Liver (tissue), 9 donors: ENCODE data around the gene SYNPO. TPM values are rescaled to one million over a fixed set of nuclear protein-coding genes. Genes with fewer than 3 reads are reported as not detected.
A peak's percentile ranks its signal among the peaks of the same experiment; 100 is the strongest.

Experiments used
- DNase-seq: peaks from one replicate; pipeline ENCODE4 v3.0.0-alpha.2; 2017; ENCODE audit warnings: low spot score
- H3K27ac ChIP-seq, 2 donors: one replicate each; pipeline ENCODE4 v1.7.0; 2013; ENCODE audit warnings: inconsistent platforms in 2 of 2, low read length in 2 of 2, control low read depth in 1 of 2, low read depth in 1 of 2, mild to moderate bottlenecking in 1 of 2
- H3K27me3 ChIP-seq, 4 donors: one replicate each; pipeline versions ENCODE4 v1.6.1 to v1.7.0; 2013; ENCODE audit warnings: low read length in 3 of 4, inconsistent platforms in 1 of 4, mild to moderate bottlenecking in 1 of 4, moderate library complexity in 1 of 4; ENCODE audit not compliant: control insufficient read depth in 4 of 4, insufficient read depth in 4 of 4
- H3K36me3 ChIP-seq, 4 donors: one replicate each; pipeline versions ENCODE4 v1.6.1 to v1.7.0; 2013; ENCODE audit warnings: low read length in 3 of 4, mild to moderate bottlenecking in 3 of 4, low read depth in 1 of 4, moderate library complexity in 1 of 4; ENCODE audit not compliant: control insufficient read depth in 4 of 4, insufficient read depth in 3 of 4
- H3K4me1 ChIP-seq, 4 donors: one replicate each; pipeline versions ENCODE4 v1.6.1 to v1.7.0; 2013; ENCODE audit warnings: low read length in 3 of 4, mild to moderate bottlenecking in 3 of 4, moderate library complexity in 1 of 4; ENCODE audit not compliant: control insufficient read depth in 4 of 4, insufficient read depth in 4 of 4
- H3K4me3 ChIP-seq, 3 donors: one replicate each; pipeline versions ENCODE4 v1.6.1 to v1.7.0; 2013; ENCODE audit warnings: low read length in 3 of 3, control low read depth in 1 of 3, low read depth in 1 of 3, mild to moderate bottlenecking in 1 of 3
- H3K9ac ChIP-seq, 2 donors: one replicate each; pipeline ENCODE4 v1.7.0; 2013; ENCODE audit warnings: low read length in 2 of 2, mild to moderate bottlenecking in 2 of 2, moderate library complexity in 2 of 2, control low read depth in 1 of 2, low read depth in 1 of 2
- H3K9me3 ChIP-seq, 4 donors: one replicate each; pipeline versions ENCODE4 v1.6.1 to v1.7.0; 2013; ENCODE audit warnings: low read length in 3 of 4; ENCODE audit not compliant: control insufficient read depth in 4 of 4
- ATF3 ChIP-seq: IDR thresholded peaks from 2 replicates; pipeline ENCODE4 v1.6.1; 2016; ENCODE audit warnings: antibody characterized with exemption
- CTCF ChIP-seq: fragments of 150-350 bp; IDR thresholded peaks from 2 replicates; pipeline ENCODE4 v1.5.1; 2017; ENCODE audit warnings: improper control_type of control experiment, low read depth, low read length; ENCODE audit not compliant: missing input control
- EGR1 ChIP-seq, 2 donors: IDR thresholded peaks; 2 replicates each; pipeline ENCODE4 v1.6.1; 2016 to 2018; ENCODE audit warnings: antibody characterized with exemption in 2 of 2, low read depth in 2 of 2
- FOXA2 ChIP-seq: IDR thresholded peaks from 2 replicates; pipeline ENCODE4 v1.6.1; 2016; ENCODE audit warnings: antibody characterized with exemption
- GABPA ChIP-seq, 2 donors: IDR thresholded peaks in 1 of 2; conservative IDR thresholded peaks in 1 of 2; 2 replicates each; pipeline ENCODE4 v1.6.1; 2016; ENCODE audit warnings: antibody characterized with exemption in 2 of 2, mild to moderate bottlenecking in 1 of 2, moderate library complexity in 1 of 2
- HNF4A ChIP-seq, 2 donors: conservative IDR thresholded peaks; 2 replicates each; pipeline ENCODE4 v1.6.1; 2016; ENCODE audit warnings: antibody characterized with exemption in 2 of 2, mild to moderate bottlenecking in 2 of 2
- JUND ChIP-seq, 2 donors: IDR thresholded peaks; 2 replicates each; pipeline ENCODE4 v1.6.1; 2016; ENCODE audit warnings: antibody characterized with exemption in 2 of 2
- MAX ChIP-seq: IDR thresholded peaks from 2 replicates; pipeline ENCODE4 v1.6.1; 2016; ENCODE audit warnings: antibody characterized with exemption
- NR2F2 ChIP-seq: IDR thresholded peaks from 2 replicates; pipeline ENCODE4 v1.6.1; 2016; ENCODE audit warnings: antibody characterized with exemption
- RAD21 ChIP-seq, 2 donors: IDR thresholded peaks; 2 replicates each; pipeline ENCODE4 v1.6.1; 2016; ENCODE audit warnings: antibody characterized with exemption in 2 of 2, mild to moderate bottlenecking in 2 of 2
- REST ChIP-seq: IDR thresholded peaks from 2 replicates; pipeline ENCODE4 v1.6.1; 2016; ENCODE audit warnings: antibody characterized with exemption, mild to moderate bottlenecking
- RXRA ChIP-seq, 2 donors: IDR thresholded peaks; 2 replicates each; pipeline ENCODE4 v1.6.1; 2017 to 2018; ENCODE audit warnings: antibody characterized with exemption in 2 of 2, mild to moderate bottlenecking in 1 of 2
- SP1 ChIP-seq: IDR thresholded peaks from 2 replicates; pipeline ENCODE4 v1.6.1; 2018; ENCODE audit warnings: antibody characterized with exemption, mild to moderate bottlenecking
- TAF1 ChIP-seq: conservative IDR thresholded peaks from 2 replicates; pipeline ENCODE4 v1.6.1; 2016; ENCODE audit warnings: antibody characterized with exemption, mild to moderate bottlenecking
- YY1 ChIP-seq: IDR thresholded peaks from 2 replicates; pipeline ENCODE4 v1.6.1; 2016; ENCODE audit warnings: antibody characterized with exemption, mild to moderate bottlenecking
- ZBTB33 ChIP-seq: IDR thresholded peaks from 2 replicates; pipeline ENCODE4 v1.6.1; 2016; ENCODE audit warnings: antibody characterized with exemption
- WGBS: extraction: QIAGEN DNeasy Blood & Tissue Kit; methylation state at CpG from one replicate; pipeline ENCODE4 v1.1.7; 2013; 5-methylcytosine and 5-hydroxymethylcytosine counted together
- polyA plus RNA-seq, 2 donors: library from polyadenylated mRNA; stranded (reverse) in 1 of 2; unstranded in 1 of 2; fragments of 200-250 nt in 1 of 2; fragments of >200 nt in 1 of 2; fragmentation: Nextera tagmentation in 1 of 2; extraction: Ambion mirVana in 1 of 2; gene quantifications; one replicate each; pipeline versions ENCODE4 v1.2.1 to v1.2.3, GENCODE V29; 2013 to 2015
- total RNA-seq, 2 donors: library from RNA; depleted of rRNA; stranded (reverse); fragments of >200 nt; gene quantifications; one replicate each; pipeline ENCODE4 v1.2.3, GENCODE V29; 2014
- donor health status: healthy.
- donor health status: healthy.
- donor health status: healthy.
- donor health status: healthy.
- donor health status: healthy.

Gene SYNPO
- total and polyA plus RNA-seq, 4 donors: 1.1 to 36.6 (median 10.7) TPM

GRCh38 chr5:150638053-150638444, 2.4 kb upstream of the SYNPO start:
- no peak for DNase-seq
- H3K4me1 ChIP-seq: peaks cover 18 to 77% (median 67%) of the 10 kb centered on the region in 4 donors
- TF ChIP-seq EGR1 (IDR thresholded peaks at IDR 0.05; ENCODE audit: low read depth in 2 of 2): no peak
- no peak for TF ChIP-seq ATF3
- TF ChIP-seq YY1: no peak
- no peak overlapping the region for H3K4me3 ChIP-seq
- H3K36me3 ChIP-seq: no peaks in the 10 kb centered on the region
- H3K9me3 ChIP-seq: no peaks in the 10 kb centered on the region
- 15% methylated on average over 1 of the region's 1 CpG for WGBS
- no peak overlapping the region for H3K9ac ChIP-seq
- H3K27ac ChIP-seq: peak overlapping the region; percentile 83 to 99
- H3K27me3 ChIP-seq: no peaks in the 10 kb centered on the region

GRCh38 chr5:150638488-150639376, 1.7 kb upstream of the SYNPO start:
- peak in 1 of 2 donors; percentile 43 for TF ChIP-seq RAD21 (IDR thresholded peaks at IDR 0.05)
- TF ChIP-seq MAX: peak; percentile 50
- TF ChIP-seq CTCF: no peak
- peak in 1 of 2 donors; percentile 33 for TF ChIP-seq JUND (IDR thresholded peaks at IDR 0.05)
- peak; percentile 51 to 74 for TF ChIP-seq RXRA (IDR thresholded peaks at IDR 0.05)
- TF ChIP-seq FOXA2: no peak
- TF ChIP-seq NR2F2: no peak
- peak; percentile 50 to 53 for TF ChIP-seq HNF4A (conservative IDR thresholded peaks at IDR 0.05)
- no peak for TF ChIP-seq TAF1
- TF ChIP-seq GABPA (IDR thresholded peaks at IDR 0.05 in 1 of 2, conservative IDR thresholded peaks at IDR 0.05 in 1 of 2): no peak
- TF ChIP-seq ZBTB33: no peak
- peak; percentile 73 for TF ChIP-seq SP1
- no peak for TF ChIP-seq EGR1 (IDR thresholded peaks at IDR 0.05; ENCODE audit: low read depth in 2 of 2)
- peak; percentile 50 for TF ChIP-seq REST
- TF ChIP-seq YY1: peak; percentile 85
- no peak for TF ChIP-seq ATF3
- H3K4me1 ChIP-seq: peaks cover 20 to 81% (median 72%) of the 10 kb centered on the region in 4 donors
- peak overlapping the region in 1 of 2 donors; percentile 65 for H3K9ac ChIP-seq
- H3K27me3 ChIP-seq: no peaks in the 10 kb centered on the region
- peak overlapping the region in 1 of 3 donors; percentile 96 for H3K4me3 ChIP-seq
- H3K36me3 ChIP-seq: no peaks in the 10 kb centered on the region
- no peaks in the 10 kb centered on the region for H3K9me3 ChIP-seq
- DNase-seq: no peak
- H3K27ac ChIP-seq: peak overlapping the region; percentile 83 to 99
- 28% methylated on average over 6 of the region's 6 CpGs for WGBS
